ENCODE data around the gene ANKMY1.

DNA sequence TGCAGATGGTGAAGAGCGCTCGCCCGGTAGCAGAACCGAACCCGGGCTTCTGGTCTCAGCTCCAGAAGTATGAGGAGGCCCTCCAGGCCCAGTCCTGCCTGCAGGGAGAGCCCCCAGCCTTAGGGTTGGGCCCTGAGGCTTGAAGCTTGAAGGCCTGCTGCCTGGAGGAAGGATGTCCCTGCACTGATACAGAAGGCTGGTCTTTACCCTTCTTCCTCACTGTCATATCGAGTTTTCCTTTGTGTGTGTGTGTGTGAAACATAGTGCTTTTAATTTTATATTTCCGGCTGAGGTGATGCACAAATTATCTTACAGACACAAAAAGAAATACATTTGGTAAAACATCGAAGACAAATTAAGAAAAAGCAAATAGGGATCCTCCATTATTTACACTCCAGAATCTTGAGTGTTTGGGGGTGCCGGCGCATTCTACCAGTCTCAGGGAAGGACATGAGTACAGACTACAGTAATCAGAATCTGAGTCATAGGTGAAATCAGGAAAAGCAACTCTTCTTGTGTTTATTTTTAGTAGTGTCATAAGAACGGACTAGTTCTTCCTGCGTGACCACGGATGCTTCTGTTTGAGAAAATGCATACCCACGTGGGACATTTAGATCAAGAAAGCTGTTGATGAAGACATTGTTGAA lies 3.7 kb upstream of the ANKMY1 start:
- TF ChIP-seq, protein P1, sequence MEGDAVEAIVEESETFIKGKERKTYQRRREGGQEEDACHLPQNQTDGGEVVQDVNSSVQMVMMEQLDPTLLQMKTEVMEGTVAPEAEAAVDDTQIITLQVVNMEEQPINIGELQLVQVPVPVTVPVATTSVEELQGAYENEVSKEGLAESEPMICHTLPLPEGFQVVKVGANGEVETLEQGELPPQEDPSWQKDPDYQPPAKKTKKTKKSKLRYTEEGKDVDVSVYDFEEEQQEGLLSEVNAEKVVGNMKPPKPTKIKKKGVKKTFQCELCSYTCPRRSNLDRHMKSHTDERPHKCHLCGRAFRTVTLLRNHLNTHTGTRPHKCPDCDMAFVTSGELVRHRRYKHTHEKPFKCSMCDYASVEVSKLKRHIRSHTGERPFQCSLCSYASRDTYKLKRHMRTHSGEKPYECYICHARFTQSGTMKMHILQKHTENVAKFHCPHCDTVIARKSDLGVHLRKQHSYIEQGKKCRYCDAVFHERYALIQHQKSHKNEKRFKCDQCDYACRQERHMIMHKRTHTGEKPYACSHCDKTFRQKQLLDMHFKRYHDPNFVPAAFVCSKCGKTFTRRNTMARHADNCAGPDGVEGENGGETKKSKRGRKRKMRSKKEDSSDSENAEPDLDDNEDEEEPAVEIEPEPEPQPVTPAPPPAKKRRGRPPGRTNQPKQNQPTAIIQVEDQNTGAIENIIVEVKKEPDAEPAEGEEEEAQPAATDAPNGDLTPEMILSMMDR (IDR thresholded peaks at IDR 0.05; ENCODE audit: low read depth, low read length) = no peak
- TF ChIP-seq EZH2phosphoT487 (IDR thresholded peaks at IDR 0.05; ENCODE audit: low read depth) = no peak

Data from OCI-LY3 (cell line).